ENCODE results near the gene ZNF341.

The ZNF341 gene

DNA sequence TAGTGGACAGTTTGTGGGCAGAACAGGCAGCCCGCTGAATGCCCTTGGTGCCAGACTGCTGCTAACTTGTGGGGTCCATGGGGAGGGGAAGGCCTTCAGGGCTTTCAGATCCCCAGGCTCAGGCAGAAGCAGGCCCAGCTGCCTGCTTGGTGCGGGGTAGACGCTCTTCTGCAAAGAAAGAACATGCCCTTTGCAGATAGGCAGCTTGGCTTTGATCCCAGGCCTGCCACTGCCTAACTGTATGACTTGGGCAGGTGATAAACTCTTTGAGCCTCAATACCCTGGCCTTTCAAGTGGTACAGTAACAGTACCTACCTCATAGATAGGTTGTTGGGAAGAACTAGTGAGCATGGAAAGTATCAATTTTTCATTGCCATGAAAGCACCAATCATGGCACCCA, 107.8 kb downstream of the ZNF341 start:
- TF ChIP-seq, protein P1, sequence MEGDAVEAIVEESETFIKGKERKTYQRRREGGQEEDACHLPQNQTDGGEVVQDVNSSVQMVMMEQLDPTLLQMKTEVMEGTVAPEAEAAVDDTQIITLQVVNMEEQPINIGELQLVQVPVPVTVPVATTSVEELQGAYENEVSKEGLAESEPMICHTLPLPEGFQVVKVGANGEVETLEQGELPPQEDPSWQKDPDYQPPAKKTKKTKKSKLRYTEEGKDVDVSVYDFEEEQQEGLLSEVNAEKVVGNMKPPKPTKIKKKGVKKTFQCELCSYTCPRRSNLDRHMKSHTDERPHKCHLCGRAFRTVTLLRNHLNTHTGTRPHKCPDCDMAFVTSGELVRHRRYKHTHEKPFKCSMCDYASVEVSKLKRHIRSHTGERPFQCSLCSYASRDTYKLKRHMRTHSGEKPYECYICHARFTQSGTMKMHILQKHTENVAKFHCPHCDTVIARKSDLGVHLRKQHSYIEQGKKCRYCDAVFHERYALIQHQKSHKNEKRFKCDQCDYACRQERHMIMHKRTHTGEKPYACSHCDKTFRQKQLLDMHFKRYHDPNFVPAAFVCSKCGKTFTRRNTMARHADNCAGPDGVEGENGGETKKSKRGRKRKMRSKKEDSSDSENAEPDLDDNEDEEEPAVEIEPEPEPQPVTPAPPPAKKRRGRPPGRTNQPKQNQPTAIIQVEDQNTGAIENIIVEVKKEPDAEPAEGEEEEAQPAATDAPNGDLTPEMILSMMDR (IDR thresholded peaks at IDR 0.05; ENCODE audit: control insufficient read depth, extremely low read depth, insufficient read depth) = no peak
- H3K4me3 ChIP-seq (ENCODE audit: low read depth, low read length) = no peak overlapping the region
- no peak for DNase-seq (ENCODE audit: low read depth)

DNA sequence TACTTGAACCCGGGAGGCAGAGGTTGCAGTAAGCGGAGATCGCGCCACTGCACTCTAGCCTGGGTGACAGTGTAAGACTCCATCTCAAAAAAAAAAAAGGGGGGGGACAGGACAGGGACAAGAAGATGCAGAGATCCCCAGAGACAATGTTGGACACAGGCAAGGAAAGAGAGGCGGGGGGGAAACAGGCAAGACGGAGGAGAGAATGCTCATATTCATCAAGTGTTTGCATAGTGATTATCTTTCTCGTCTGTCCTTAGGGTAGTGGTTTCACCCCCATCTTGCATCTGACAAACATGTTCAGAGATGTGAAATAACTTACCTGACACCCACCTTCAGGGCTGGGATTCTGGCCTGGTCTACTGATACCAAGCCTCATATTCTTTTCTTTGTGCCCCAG, 108.4 kb downstream of the ZNF341 start:
- TF ChIP-seq, protein P1 (IDR thresholded peaks at IDR 0.05; ENCODE audit: control insufficient read depth, extremely low read depth, insufficient read depth) = no peak
- no peak for DNase-seq (ENCODE audit: low read depth)
- no peak overlapping the region for H3K4me3 ChIP-seq (ENCODE audit: low read depth, low read length)

DNA sequence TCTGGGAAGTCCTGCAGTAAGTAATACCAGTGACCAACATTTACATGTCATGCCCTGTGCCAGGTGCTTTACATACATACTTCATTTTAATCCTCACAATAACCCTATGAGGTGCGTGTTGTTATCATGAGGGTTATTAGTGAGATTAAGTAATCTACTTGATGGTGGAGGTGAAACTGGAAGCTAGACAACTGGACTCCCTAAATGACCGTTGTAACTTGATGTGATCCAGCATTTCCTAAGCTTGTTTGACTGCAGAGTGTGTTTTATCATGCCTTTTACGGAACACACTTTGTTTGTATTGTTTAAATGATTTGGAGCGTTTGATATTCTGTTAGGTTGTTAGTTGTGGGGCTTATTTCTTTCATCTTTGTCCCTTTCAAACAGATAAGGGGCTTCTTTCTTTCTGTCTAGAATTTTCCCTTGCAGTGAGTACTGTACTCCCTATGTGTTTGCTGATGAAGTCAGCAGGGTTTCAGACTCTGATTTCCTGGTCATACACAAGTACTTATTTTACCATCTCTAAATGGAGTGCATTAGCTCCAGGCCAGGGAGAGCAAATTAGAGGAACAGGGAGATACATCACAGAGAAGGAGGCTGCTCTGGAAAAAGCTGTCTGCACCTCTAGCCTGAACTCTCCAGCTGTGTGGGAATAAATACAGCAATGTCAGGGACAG, 109.1 kb downstream of the ZNF341 start:
- TF ChIP-seq, protein P1 (IDR thresholded peaks at IDR 0.05; ENCODE audit: control insufficient read depth, extremely low read depth, insufficient read depth) = no peak
- H3K4me3 ChIP-seq (ENCODE audit: low read depth, low read length) = no peak overlapping the region
- no peak for DNase-seq (ENCODE audit: low read depth)

- H3K4me3 ChIP-seq (ENCODE audit: low read depth, low read length) = no peak overlapping the region
- no peak for DNase-seq (ENCODE audit: low read depth)
Observed at GRCh38 chr20:33841436-33841799, 109.6 kb downstream of the ZNF341 start.

More at GRCh38 chr20:33841436-33841799, 109.6 kb downstream of the ZNF341 start:
- TF ChIP-seq, protein P1 (IDR thresholded peaks at IDR 0.05; ENCODE audit: control insufficient read depth, extremely low read depth, insufficient read depth) = no peak
